HCT116 (cell line): ENCODE results near the gene PGBD1. TPM values are rescaled to one million over a fixed set of nuclear protein-coding genes. Genes with fewer than 3 reads are reported as not detected.

Experiments
- ATAC-seq: fragments of 200-7000 bp; cut with Tn5 transposase; 2 replicates; pipeline ENCODE4 v1.9.1; 2020; ENCODE audit warnings: mild to moderate bottlenecking, moderate library complexity
- BruUV-seq: library from RNA; stranded (reverse); fragments of 400-500 nt; replicated peaks from 2 replicates; lab custom pipeline; 2021; lab: Mats Ljungman, UMichigan
- CTCF ChIA-PET: fragments of 300-600 bp; sonication (Branson Sonifier 250); formaldehyde crosslinking; loops from one replicate; lab custom pipeline; 2021; ENCODE audit warnings: antibody characterized with exemption; lab: Charles Lee
- POLR2A ChIA-PET: fragments of 300-600, 350-600 bp; sonication (Branson Sonifier 250); formaldehyde crosslinking; loops from one replicate; lab custom pipeline; 2021; ENCODE audit warnings: antibody characterized with exemption; lab: Charles Lee
- RAD21 ChIA-PET, 2 experiments: fragments of 300-600 bp; sonication (Branson Sonifier 250); formaldehyde crosslinking; loops; one replicate each; lab custom pipeline; 2023; ENCODE audit warnings: low total read pairs in 2 of 2; ENCODE audit not compliant: uncharacterized antibody in 2 of 2, unreplicated experiment in 2 of 2, low non-redundant PET in 1 of 2; lab: Charles Lee
- DNase-seq: peaks from one replicate; pipeline ENCODE4 v3.0.0-alpha.2; 2010; ENCODE audit warnings: low read depth, low spot score
- H2AFZ ChIP-seq: fragments of 200-600 bp; shearing (Covaris generic), sonication (generic); 2 replicates; pipeline ENCODE4 v1.6.1; 2017; ENCODE audit warnings: low read depth, mixed run types, mixed read lengths, antibody characterized with exemption, low read length; ENCODE audit not compliant: poor library complexity, severe bottlenecking
- H3K27ac ChIP-seq: 2 replicates; pipeline ENCODE4 v1.5.1; 2012; ENCODE audit warnings: low read depth, low read length
- H3K27me3 ChIP-seq: fragments of 200-600 bp; sonication (generic); 2 replicates; pipeline ENCODE4 v1.6.1; 2016; ENCODE audit warnings: mixed run types, low read length, mixed read lengths; ENCODE audit not compliant: insufficient read depth
- H3K36me3 ChIP-seq, 2 experiments: fragments of 200-500 bp in 1 of 2; fragments of 200-600 bp in 1 of 2; sonication (Bioruptor generic) in 1 of 2; sonication (generic) in 1 of 2; 2 replicates each; pipeline versions ENCODE4 v1.5.1 to v1.6.1; 2014 to 2016; ENCODE audit warnings: low read length in 2 of 2, inconsistent platforms in 1 of 2, mixed read lengths in 1 of 2, mixed run types in 1 of 2; ENCODE audit not compliant: insufficient read depth in 2 of 2, control insufficient read depth in 1 of 2
- H3K4me1 ChIP-seq, 2 experiments: fragments of 200-600 bp in 1 of 2; sonication (generic) in 1 of 2; 2 replicates each; pipeline versions ENCODE4 v1.5.1 to v1.6.1; 2012 to 2017; ENCODE audit warnings: low read length in 2 of 2, inconsistent platforms in 1 of 2, mild to moderate bottlenecking in 1 of 2, mixed read lengths in 1 of 2, mixed run types in 1 of 2, moderate library complexity in 1 of 2; ENCODE audit not compliant: insufficient read depth in 2 of 2, control insufficient read depth in 1 of 2
- H3K4me2 ChIP-seq: fragments of 200-600 bp; sonication (generic); 2 replicates; pipeline ENCODE4 v1.6.1; 2017; ENCODE audit warnings: mixed run types, low read length, mixed read lengths
- H3K4me3 ChIP-seq, 2 experiments: fragments of 200-600 bp in 1 of 2; sonication (generic) in 1 of 2; replicated peaks in 1 of 2; 2 replicates each; pipeline ENCODE4 v1.5.1; 2011 to 2016; ENCODE audit warnings: low read length in 2 of 2, control low read depth in 1 of 2, low read depth in 1 of 2, mild to moderate bottlenecking in 1 of 2, mixed read lengths in 1 of 2, mixed run types in 1 of 2
- H3K79me2 ChIP-seq: fragments of 200-600 bp; sonication (generic); 2 replicates; pipeline ENCODE4 v1.6.1; 2017; ENCODE audit warnings: mild to moderate bottlenecking, mixed run types, low read length, moderate library complexity, mixed read lengths; ENCODE audit not compliant: insufficient read depth
- H3K9ac ChIP-seq: fragments of 200-600 bp; sonication (generic); 2 replicates; pipeline ENCODE4 v1.6.1; 2016; ENCODE audit warnings: low read length, mixed read lengths
- H3K9me2 ChIP-seq: fragments of 200-600 bp; sonication (generic), shearing (Covaris generic); 2 replicates; pipeline ENCODE4 v1.6.1; 2017; ENCODE audit warnings: mixed run types, mild to moderate bottlenecking, moderate library complexity; ENCODE audit not compliant: insufficient read depth
- H3K9me3 ChIP-seq, 2 experiments: fragments of 200-500 bp in 1 of 2; fragments of 200-600 bp in 1 of 2; sonication (Bioruptor generic) in 1 of 2; sonication (generic) in 1 of 2; 2 replicates each; pipeline ENCODE4 v1.6.1; 2014 to 2017; ENCODE audit warnings: low read length in 2 of 2, mixed read lengths in 2 of 2, inconsistent platforms in 1 of 2, low read depth in 1 of 2, mild to moderate bottlenecking in 1 of 2, mixed run types in 1 of 2, moderate library complexity in 1 of 2; ENCODE audit not compliant: control insufficient read depth in 1 of 2, insufficient read depth in 1 of 2
- H4K20me1 ChIP-seq: fragments of 200-600 bp; sonication (generic), shearing (Covaris generic); 2 replicates; pipeline ENCODE4 v1.6.1; 2017; ENCODE audit warnings: mixed run types, mild to moderate bottlenecking, moderate library complexity; ENCODE audit not compliant: insufficient read depth
- CTCF ChIP-seq, 3 experiments: fragments of 200-600 bp in 1 of 3; sonication (generic) in 1 of 3; IDR thresholded peaks in 2 of 3; conservative IDR thresholded peaks in 1 of 3; 2 replicates each; pipeline ENCODE4 v1.5.1; 2012 to 2017; ENCODE audit warnings: low read depth in 2 of 3, low read length in 2 of 3, antibody characterized with exemption in 1 of 3, borderline replicate concordance in 1 of 3, control low read depth in 1 of 3, mild to moderate bottlenecking in 1 of 3, mixed read lengths in 1 of 3, mixed run types in 1 of 3, moderate library complexity in 1 of 3; ENCODE audit not compliant: insufficient read depth in 1 of 3
- MAX ChIP-seq: IDR thresholded peaks from 2 replicates; pipeline ENCODE4 v1.6.1; 2012
- REST ChIP-seq: IDR thresholded peaks from 2 replicates; pipeline ENCODE4 v1.6.1; 2012; ENCODE audit warnings: low read depth
- SRF ChIP-seq: IDR thresholded peaks from 2 replicates; pipeline ENCODE4 v1.6.1; 2012; ENCODE audit warnings: low read depth
- ZBTB33 ChIP-seq: IDR thresholded peaks from 2 replicates; pipeline ENCODE4 v1.6.1; 2011; ENCODE audit warnings: mild to moderate bottlenecking, low read length, moderate library complexity; ENCODE audit not compliant: insufficient replicate concordance; ENCODE audit errors: extremely low read depth
- ZNF274 ChIP-seq: fragments of 200-500 bp; sonication (Bioruptor generic); IDR thresholded peaks from 2 replicates; pipeline ENCODE4 v1.6.1; 2014; ENCODE audit warnings: mild to moderate bottlenecking, low read depth, low read length, inconsistent platforms
- intact Hi-C: fragments of 100-400 bp; cut with micrococcal nuclease; formaldehyde crosslinking; loops from 2 replicates; pipeline ENCODE4 v1.10.0; 2022
- total RNA-seq: library from RNA; stranded (reverse); gene quantifications from one replicate; pipeline ENCODE4 v1.2.1, GENCODE V29; 2021; ENCODE audit not compliant: unreplicated experiment

The PGBD1 gene
- total RNA-seq, 1 experiment from 2014 or later = 3.6 TPM

GRCh38 chr6:28351493-28351925 is 70.1 kb downstream of the PGBD1 start:
- no peak overlapping the region for H3K9ac ChIP-seq
- H4K20me1 ChIP-seq = no peaks in the 10 kb centered on the region
- DNase-seq (no peak), ATAC-seq (no peak)
- POLR2A ChIA-PET = interaction anchor here (2.4 to 2.7 kb wide), 2 partner anchors 16 to 85 kb away, joined by 7 to 14 read pairs; partner anchors contain the start of genes ZSCAN26 and ZSCAN31
- no peak overlapping the region for H2AFZ ChIP-seq
- H3K4me3 ChIP-seq = peak overlapping the region in 1 of 2 experiments; percentile 89; a peak in 1 of 4 replicates
- no TSS peak for BruUV-seq
- peaks cover 58% of the 10 kb centered on the region for H3K79me2 ChIP-seq
- CTCF ChIA-PET = no interaction called here
- intact Hi-C loops = loop anchor here (5.0 to 10.0 kb wide), 3 partner anchors 124 to 447 kb away; partner anchors contain the start of gene ZSCAN9
- H3K27me3 ChIP-seq = no peaks in the 10 kb centered on the region
- H3K4me1 ChIP-seq = peaks cover 39 to 62% of the 10 kb centered on the region in 2 experiments
- H3K9me2 ChIP-seq = no peaks in the 10 kb centered on the region
- 0 out of 4 replicates have a peak, but pooled peaks cover 0 to 4% of the 10 kb centered on the region in 2 experiments for H3K36me3 ChIP-seq
- peak overlapping the region; percentile 94 for H3K4me2 ChIP-seq
- no peaks in the 10 kb centered on the region for H3K9me3 ChIP-seq
- no peak for TF ChIP-seq SRF
- TF ChIP-seq REST = no peak
- no peak for TF ChIP-seq CTCF (IDR thresholded peaks at IDR 0.05 in 2 of 3, conservative IDR thresholded peaks at IDR 0.05 in 1 of 3; ENCODE audit: borderline replicate concordance in 1 of 3, insufficient read depth in 1 of 3, low read depth in 2 of 3, low read length in 2 of 3)
- TF ChIP-seq ZBTB33 = no peak
- no peak for TF ChIP-seq ZNF274
- TF ChIP-seq MAX = no peak
- H3K27ac ChIP-seq = peak overlapping the region; percentile 14; the same call in 1 of the 2 replicates
- RAD21 ChIA-PET = no interaction called here

Other genes with a start within 250 kb of the PGBD1 start
- gene ZNF165, start 201.0 kb upstream of the PGBD1 start, total RNA-seq = 11.2 TPM
- 5.0 TPM for gene ZSCAN16, start 157.0 kb upstream of the PGBD1 start, total RNA-seq
- gene ZKSCAN8, start 139.7 kb upstream of the PGBD1 start, total RNA-seq = 20.7 TPM
- 10.8 TPM for gene ZSCAN9, start 56.3 kb upstream of the PGBD1 start, total RNA-seq
- 4.8 TPM for gene ZKSCAN4, start 29.3 kb upstream of the PGBD1 start, total RNA-seq
- gene NKAPL, start 22.3 kb upstream of the PGBD1 start, total RNA-seq = not detected
- gene ZSCAN26, start 14.4 kb upstream of the PGBD1 start, total RNA-seq = 10.3 TPM
- 10.1 TPM for gene ZSCAN31, start 54.6 kb downstream of the PGBD1 start, total RNA-seq
- 11.2 TPM for gene ZKSCAN3, start 68.4 kb downstream of the PGBD1 start, total RNA-seq
- 0.81 TPM for gene ZSCAN12, start 118.2 kb downstream of the PGBD1 start, total RNA-seq
- not detected for gene ZSCAN23, start 161.9 kb downstream of the PGBD1 start, total RNA-seq
- gene GPX6, start 234.2 kb downstream of the PGBD1 start, total RNA-seq = not detected
- not detected for gene GPX5, start 244.3 kb downstream of the PGBD1 start, total RNA-seq